Tibial nerve (tissue), 4 donors: ENCODE measurements around the gene KCNK7.
"Not testable (repeated sequence)": the region's sequence is repeated elsewhere in the genome, so short reads cannot be mapped to it uniquely, and the experiment has no call there.

ENCODE experiments used
- EP300 ChIP-seq, 2 donors: sonication (generic); formaldehyde crosslinking; IDR thresholded peaks; one replicate each; pipeline ENCODE4 v1.6.1; 2017; ENCODE audit warnings: antibody characterized with exemption in 2 of 2, mild to moderate bottlenecking in 1 of 2
- POLR2A ChIP-seq, 2 donors: fragments of 450-650 bp; IDR thresholded peaks; one replicate each; pipeline ENCODE4 v1.6.1; 2017; ENCODE audit warnings: antibody characterized with exemption in 2 of 2, mild to moderate bottlenecking in 2 of 2, moderate library complexity in 2 of 2
- TF ChIP-seq, protein P1 (sequence below), 5 experiments: fragments of 200-600 bp in 3 of 5; fragments of 450-650 bp in 2 of 5; sonication (generic) in 3 of 5; IDR thresholded peaks; one replicate each; pipeline ENCODE4 v1.5.1; 2016 to 2019; ENCODE audit warnings: antibody characterized with exemption in 5 of 5, mild to moderate bottlenecking in 3 of 5, moderate library complexity in 2 of 5

GRCh38 chr11:65564879-65565559, 30.6 kb downstream of the KCNK7 start:
- TF ChIP-seq, protein P1, sequence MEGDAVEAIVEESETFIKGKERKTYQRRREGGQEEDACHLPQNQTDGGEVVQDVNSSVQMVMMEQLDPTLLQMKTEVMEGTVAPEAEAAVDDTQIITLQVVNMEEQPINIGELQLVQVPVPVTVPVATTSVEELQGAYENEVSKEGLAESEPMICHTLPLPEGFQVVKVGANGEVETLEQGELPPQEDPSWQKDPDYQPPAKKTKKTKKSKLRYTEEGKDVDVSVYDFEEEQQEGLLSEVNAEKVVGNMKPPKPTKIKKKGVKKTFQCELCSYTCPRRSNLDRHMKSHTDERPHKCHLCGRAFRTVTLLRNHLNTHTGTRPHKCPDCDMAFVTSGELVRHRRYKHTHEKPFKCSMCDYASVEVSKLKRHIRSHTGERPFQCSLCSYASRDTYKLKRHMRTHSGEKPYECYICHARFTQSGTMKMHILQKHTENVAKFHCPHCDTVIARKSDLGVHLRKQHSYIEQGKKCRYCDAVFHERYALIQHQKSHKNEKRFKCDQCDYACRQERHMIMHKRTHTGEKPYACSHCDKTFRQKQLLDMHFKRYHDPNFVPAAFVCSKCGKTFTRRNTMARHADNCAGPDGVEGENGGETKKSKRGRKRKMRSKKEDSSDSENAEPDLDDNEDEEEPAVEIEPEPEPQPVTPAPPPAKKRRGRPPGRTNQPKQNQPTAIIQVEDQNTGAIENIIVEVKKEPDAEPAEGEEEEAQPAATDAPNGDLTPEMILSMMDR (IDR thresholded peaks at IDR 0.05) = not testable (repeated sequence)
- TF ChIP-seq POLR2A, EP300 (IDR thresholded peaks at IDR 0.05): not testable (repeated sequence)
